ENCODE data around the gene KDM3B.
"Not testable (repeated sequence)": the region's sequence is repeated elsewhere in the genome, so short reads cannot be mapped to it uniquely, and the experiment has no call there.

KDM3B gene

DNA sequence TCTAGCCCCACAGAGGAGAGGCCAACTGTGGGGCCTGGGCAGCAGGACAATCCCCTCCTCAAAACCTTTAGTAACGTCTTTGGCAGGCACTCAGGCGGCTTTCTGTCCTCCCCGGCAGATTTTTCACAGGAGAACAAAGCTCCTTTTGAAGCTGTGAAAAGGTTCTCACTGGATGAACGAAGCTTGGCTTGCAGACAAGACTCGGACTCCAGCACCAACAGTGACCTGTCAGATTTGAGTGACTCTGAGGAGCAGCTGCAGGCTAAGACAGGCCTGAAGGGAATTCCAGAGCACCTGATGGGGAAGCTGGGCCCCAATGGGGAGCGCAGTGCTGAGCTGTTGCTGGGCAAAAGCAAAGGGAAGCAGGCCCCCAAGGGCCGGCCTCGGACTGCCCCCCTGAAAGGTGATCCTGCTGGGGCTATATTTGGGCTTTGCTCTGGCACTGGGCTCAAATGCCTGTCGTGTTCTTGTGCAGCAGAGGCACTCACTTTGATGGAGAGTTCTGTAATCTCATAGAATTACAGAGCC lies 39.4 kb downstream of the KDM3B start:
- DNase-seq: no peak

DNA sequence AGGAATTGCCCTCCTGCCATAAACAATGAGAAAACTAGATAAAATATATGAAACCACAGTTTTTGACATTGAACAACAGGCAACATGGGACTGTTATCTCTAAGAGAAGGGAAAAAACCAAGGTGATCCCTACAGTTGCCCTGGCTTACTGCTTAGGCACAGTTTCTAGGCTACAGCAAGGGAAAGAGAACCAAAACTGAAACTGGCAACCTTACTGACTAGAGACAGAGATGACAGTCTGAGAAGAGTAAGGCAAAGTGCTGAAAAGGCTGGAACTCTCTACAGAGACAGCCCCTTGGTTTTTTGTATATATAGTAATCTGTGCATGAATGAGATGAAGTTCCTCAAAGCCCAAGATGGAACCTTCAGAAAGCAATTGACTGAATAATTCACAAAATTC lies 50.2 kb downstream of the KDM3B start:
- DNase-seq: no peak

DNA sequence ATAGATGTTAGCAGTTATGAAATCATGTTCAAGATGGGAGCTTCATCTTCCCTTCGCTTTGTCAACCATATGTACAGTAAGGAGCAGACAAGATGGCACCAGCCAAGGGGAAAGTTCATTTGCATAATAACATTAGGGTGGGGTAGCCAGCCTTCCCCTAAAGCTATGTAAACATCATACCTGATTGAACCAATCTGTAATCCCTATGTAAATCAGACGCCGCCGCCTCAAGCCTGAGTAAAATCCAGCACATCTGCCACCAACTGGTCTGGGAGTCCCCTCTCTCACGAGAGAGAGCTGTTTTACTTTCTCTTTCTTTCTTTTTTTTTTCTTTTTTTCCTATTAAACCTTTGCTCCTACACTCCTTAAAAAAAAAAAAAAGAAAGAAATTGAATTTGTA lies 55.5 kb downstream of the KDM3B start:
- DNase-seq: no peak

DNA sequence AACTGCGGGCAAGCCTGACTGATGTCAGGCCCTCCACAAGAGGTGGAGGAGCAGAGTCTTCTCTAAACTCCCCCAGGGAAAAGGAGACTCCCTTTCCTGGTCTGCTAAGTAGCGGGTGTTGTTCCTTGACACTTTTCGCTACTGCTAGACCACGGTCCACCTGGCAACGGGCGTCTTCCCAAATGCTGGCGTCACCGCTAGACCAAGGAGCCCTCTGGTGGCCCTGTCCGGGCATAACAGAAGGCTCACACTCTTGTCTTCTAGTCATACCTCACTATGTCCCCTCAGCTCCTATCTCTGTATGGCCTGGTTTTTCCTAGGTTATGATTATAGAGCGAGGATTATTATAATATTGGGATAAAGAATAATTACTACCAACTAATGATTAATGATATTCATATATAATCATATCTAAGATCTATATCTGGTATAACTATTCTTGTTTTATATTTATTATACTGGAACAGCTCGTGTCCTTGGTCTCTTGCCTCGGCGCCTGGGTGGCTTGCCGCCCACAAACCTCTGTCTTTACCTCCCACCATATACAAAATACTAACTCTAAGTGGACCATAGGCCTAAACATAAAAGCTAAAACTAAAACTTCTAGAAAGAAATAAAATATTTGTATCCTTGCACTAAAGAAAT lies 58.6 kb downstream of the KDM3B start:
- DNase-seq: not testable (repeated sequence)

DNA sequence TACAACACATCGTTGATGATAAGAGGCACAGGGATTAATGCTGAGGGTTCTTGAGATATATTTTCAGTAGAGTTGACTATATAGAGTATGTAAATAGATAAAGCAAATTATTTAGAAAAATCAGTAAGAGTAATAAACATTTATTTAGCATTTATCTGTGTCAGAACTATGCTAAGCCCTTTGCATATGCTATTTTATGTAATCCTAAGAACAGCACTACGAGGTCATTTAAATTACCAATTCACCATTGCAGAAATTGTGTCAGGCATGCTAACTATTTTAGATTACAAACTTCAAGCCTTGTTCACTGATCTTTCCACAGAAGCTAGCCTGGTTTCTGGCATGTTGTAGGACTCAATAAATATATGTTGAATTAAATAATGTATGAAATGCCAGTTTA lies 66.0 kb downstream of the KDM3B start:
- DNase-seq: no peak

DNA sequence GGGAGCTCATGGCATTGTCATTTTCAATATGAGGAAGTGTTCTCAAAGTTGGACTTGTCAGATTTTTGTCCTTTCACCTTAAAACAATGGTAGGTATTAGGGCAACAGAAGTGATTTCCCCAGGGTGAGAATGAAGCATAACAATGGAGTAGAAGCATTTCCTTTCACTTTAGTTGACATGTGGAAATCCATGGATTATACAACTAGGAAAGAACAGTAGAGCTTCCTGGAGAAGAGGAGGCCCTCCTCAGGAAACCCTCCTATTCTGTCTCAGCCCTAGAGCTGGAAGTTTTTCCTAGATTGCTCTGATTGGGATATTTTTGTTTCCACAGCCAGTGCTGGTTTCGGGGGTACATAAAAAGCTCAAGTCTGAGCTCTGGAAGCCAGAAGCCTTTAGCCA lies 72.6 kb downstream of the KDM3B start:
- no peak for DNase-seq

DNA sequence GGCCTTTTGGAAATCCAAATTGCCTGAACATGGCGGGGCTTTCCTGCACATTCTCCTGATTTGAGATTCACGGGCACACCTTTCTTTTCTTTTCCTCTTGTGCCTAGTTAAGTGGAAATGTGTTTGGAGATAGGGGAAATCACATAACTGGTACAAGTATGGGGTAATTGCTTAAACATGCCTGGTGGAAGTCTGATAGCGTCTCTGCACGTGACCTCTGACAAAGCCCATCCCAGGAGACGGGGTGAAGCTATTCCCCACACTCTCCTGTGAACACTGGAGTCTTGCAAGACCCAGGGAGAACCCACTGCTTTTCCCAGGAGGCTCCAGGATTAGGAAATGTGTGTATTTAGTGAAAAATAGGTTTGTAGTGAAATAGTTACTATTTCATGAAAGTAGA lies 83.5 kb downstream of the KDM3B start:
- DNase-seq: no peak

DNA sequence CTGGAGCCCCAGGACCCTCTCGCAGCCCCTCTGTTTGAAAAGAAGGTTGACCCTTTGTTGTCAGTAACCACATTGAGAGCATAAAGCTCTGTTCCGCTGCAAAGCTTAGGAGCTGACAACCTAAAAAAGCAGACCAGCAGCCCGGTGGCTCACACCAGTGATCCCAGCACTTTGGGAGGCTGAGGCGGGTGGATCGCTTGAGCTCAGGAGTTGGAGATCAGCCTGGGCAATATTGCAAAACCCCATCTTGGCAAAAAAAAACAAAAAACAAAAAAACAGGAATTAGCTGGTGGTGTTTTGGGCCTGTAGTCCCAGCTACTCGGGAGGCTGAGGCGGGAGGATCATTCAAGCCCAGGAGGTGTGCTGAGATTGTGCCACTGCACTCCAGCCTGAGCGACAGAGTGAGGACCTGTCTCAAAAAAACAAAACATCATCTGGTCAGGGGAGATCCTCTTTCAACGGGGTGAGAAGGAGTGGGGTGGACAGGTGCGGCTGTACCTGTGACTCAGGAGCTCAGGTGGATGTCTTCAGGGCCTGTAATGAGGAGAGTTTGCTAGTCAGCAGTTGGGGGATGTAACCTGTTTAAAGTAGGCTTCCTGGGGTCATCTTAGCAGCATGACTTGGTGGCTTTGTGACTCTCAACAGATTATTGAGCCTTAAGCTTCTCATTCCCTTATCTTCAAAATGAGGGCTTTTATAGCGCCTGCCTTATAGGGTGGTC lies 85.7 kb downstream of the KDM3B start:
- no peak for DNase-seq

DNA sequence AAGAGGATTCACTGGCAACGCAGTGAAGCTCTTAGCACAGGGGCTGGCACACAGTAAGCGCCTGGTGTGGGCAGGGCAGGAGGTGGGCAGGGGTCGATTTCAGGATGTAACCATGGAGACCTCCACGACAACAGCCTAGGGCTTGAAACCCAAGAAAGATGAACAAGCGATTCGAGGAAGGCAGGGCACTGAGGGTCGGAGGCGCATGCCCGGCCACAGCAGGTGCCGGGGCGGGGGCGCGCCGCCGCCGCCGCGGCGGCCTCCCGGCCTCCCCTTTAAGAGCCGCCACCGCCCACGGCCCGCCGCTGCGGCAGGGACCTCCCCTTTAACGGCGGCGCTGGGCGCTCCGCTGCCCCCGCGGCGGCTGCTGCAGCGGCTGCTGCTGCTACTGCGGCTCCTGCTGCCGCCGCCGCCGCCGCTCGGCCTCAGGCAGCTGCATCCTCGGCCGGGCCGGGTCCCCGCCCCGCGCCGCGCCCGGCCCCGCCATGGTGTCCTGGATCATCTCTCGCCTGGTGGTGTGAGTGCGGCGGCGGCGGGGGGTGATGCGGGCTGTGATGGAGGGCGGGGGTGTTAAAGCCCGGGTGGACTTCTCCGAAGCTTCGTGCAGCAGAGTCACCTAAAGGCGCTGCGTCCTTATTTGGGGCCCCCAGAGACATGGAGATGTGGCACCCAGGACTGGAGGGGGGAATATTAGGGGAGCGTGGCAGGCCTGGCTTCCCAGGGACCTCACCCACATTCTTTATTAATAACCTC lies 86.4 kb downstream of the KDM3B start, which contains the start of gene REEP2:
Gene REEP2, plus strand, starts transcription at position 334 of the 753 bp plus-strand sequence. Its CDS starts 152 bp downstream, at position 486.
- DNase-seq: peak; percentile 13

DNA sequence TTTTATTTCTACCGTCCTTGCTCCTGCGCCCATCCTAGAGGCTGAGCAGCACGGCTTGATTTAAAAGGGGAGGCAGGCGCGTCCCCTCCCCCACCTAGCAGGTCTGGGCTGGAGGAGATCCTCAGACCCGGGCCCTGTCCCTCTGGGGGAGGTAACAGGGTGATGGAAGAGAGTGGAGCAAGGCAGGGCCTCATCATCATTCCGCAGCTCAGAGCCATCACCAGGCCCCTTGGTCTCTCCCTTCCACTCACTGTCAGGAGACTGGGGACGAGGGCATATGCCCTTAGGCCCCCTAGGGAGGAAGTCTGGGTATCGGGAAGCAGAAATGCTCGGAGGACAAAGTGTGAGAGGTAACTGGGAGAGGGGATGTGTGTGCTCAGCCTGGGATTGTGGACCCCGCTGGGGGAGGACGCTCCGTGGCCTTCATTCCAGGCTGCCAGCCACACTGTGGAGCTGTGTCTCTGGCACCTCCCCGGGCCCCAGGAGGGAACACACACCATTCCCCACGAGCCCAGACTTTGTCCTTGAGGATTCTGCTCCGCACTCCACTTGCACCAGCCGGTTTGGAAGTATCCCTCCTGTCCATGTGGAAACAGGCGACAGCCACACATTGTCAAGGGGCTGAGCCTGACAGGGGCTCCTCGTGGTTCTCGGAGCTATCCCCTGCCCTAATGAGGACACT lies 87.1 kb downstream of the KDM3B start:
- no peak for DNase-seq

DNA sequence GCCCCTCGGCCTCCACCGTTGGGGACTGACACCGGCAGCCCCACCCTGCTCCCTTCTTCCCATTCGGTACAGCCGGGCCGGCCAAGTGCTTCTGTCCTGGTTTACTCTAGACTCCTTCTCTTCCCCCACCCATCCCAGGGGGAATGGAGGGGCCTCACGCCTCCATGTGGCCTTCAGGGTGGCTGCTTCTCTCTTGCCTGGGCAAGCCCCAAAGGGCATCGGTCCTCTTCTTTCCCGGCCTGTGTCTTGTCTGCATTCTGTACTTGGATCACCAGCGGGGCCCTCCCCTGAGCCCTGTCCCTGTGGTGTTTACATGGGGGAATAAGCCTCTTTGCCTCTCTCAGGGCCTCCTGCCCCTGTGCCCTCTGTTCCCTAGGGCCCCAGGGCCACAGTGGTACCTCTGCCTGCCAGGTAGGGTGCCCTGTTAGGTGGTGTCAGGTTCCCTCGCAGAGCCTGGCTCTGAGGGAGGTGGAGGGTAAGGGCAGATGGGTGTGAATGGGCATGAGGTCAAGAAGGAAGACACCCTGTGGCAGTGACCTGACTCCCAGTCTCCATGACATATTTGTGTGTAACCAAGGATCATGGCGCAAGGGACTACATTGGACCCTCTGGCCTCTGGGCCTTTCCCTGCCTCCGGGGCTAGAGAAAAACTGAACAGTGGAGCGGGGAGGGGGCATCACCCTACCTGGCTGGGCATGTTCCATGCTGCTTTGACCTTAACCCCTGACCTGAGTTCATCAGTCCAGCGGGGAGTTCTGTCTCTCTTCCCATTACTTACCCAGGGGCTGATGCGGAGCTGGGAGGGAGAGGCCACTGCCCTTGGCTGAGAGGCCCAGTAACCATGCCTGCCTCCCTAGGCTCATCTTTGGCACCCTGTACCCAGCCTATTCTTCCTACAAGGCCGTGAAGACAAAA lies 87.9 kb downstream of the KDM3B start:
- DNase-seq: no peak

DNA sequence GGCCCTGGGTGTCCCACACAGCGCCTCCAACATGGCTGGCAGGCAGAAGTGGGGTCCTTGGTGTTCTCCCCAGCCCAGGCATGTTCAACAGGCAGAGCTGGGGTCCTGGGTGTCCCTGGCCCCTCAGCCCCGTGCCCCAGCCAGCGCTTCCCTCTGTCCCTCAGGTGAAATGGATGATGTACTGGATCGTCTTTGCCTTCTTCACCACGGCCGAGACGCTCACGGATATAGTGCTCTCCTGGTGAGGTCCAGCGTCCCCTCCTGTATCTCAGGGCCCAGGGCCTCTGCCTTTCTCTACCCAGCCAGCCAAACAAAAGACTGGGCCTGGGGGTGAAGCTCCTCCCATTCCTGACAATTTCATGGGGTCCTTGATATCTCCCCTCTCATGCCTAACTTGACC lies 88.7 kb downstream of the KDM3B start:
- DNase-seq: no peak

DNA sequence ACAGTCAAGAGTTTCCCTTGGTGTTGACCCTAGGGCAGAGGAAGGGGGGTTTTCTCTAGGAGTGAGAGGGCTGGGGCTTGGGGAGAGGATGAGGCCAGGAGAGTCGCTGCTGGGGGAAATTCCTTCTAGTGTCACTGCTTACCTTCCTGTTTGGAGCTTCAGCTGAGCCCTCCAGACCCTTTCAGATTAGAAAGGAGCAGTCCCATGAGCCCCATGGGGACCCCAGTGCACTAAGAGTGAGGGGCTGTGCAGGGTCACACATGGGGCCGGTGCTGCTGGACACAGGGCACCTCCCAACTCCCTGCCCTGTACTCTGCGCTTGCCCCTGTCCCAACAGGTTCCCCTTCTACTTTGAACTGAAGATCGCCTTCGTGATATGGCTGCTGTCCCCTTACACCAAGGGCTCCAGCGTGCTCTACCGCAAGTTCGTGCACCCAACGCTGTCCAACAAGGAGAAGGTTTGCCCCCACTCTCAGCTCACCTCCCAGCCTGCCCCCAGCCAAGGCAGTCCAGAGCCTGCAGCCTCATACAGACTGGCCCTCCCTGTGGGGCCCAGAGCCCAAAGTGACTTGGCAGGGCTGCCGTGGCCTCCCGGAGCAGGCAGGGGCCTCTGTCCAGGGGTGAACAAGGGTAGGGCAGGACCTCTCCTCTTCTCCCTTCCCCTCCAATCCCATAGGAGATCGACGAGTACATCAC lies 91.7 kb downstream of the KDM3B start:
- no peak for DNase-seq

DNA sequence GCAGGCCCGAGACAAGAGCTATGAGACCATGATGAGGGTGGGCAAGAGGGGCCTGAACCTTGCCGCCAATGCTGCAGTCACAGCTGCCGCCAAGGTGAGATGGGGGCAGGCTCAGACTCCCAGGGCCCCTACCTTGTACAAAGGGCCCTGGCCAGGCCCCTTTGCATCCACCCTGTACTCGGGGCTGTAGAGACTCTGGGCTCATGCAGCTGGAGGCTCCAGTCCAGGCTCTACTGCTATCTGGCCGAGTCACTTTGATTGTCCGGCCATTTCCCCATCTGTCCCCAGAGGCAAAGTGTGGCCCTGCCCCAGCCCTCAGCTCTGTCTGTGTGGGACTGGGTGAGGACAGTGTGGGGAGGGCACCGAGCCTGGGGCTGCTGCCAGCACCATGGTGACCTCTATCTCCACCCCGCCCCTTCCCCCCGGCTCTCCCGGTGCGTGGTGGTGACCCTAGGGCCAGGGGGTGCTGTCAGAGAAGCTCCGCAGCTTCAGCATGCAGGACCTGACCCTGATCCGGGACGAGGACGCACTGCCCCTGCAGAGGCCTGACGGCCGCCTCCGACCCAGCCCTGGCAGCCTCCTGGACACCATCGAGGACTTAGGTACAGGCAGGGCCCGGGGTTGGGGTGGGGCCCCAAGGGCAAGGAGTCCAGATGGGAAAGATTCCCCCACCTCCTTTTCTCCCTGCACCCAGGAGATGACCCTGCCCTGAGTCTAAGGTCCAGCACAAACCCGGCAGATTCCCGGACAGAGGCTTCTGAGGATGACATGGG lies 92.5 kb downstream of the KDM3B start:
- DNase-seq: no peak

DNA sequence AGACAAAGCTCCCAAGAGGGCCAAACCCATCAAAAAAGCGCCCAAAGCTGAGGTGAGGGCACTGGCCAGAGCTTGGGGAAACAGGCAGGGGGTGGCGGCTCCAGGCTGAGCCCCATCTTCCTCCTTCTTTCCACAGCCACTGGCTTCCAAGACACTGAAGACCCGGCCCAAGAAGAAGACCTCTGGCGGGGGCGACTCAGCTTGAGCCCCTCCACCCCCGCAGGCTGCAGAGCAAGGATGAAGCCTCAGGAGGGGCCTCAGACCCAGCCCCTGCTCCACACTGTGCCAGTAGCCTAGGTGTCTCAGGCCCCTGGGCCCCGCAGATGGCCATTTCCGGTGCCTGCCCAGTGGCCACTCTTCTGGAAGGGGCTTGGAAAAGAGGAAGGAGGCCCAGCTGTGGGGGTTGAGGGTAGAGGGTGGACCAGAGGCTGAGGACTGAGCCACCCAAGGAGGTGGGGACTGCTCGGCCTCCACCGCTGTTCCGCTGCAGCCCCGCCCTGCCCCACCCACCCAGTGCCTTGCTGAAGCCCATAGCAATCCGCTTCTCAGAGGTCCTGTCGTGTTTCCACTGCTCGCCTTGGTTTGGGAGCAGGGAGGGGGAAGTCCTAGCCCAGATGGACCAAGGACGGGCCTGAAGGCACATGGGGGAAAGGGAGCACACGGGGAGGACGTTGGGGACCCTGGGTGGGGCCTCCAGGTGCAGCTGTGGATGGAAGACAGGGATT lies 93.2 kb downstream of the KDM3B start:
- DNase-seq: no peak

DNA sequence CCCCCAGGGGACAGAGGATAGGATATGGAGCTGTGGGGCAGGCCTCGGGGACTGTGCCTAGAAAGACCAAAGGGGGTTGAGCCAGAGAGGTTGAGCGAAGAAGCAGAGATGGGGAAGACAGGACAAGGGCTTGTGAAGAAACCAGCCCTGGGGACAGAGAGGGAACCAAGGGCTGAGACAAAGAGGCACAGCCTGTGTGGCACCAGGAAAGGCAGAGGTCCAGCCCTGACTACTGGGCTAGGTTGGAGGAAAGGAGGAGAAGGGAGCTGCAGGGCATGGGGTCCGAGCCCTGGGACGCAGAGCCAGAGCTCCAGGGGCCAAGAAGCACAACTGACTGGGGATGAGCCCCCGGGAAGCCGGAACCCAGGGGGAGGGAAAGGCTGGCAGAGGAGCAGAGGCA lies 95.6 kb downstream of the KDM3B start:
- DNase-seq: no peak

DNA sequence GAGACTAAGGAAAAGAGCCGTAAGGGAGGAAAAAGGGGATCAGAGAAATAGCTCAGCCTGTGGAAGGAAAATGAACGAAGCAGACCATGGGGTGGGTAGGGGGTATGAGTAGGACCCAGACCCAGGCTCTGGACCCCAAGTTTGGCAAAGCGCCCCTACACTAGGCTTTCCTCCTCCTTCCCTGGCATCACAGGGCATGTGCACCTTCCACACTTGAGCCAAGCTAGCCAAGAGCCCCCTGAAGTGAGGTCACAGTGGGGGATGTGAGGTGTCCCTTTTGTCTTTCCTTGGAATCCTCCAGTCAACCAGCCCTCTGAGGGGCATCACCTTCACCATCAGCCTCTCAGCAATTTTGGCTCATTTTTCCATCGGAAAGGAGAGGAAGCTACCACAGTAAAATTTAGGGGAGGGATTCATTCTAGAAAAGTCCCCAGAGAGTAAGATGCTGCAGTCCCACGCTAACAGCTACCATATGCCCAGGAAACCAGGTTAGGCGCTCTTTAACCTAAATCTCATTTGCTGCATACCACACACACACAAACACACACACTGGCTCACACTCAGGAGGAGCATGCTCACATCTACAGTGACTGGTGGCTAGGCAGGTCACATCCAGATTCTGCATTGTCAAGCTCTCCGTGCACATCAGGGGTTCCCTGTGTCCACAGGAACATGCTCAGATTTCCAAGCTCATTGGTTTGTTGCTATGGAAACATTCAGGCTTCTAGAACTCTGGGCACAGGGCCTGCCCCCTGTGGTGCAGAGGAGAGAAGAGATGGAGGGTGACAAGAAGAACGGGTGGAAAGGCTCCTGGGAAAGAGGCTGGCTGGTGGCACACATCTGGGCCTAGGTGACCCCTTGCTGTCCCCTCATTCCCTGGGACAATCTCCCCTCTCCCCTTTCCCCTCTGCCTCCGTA lies 96.3 kb downstream of the KDM3B start:
- DNase-seq: peak; percentile 74

DNA sequence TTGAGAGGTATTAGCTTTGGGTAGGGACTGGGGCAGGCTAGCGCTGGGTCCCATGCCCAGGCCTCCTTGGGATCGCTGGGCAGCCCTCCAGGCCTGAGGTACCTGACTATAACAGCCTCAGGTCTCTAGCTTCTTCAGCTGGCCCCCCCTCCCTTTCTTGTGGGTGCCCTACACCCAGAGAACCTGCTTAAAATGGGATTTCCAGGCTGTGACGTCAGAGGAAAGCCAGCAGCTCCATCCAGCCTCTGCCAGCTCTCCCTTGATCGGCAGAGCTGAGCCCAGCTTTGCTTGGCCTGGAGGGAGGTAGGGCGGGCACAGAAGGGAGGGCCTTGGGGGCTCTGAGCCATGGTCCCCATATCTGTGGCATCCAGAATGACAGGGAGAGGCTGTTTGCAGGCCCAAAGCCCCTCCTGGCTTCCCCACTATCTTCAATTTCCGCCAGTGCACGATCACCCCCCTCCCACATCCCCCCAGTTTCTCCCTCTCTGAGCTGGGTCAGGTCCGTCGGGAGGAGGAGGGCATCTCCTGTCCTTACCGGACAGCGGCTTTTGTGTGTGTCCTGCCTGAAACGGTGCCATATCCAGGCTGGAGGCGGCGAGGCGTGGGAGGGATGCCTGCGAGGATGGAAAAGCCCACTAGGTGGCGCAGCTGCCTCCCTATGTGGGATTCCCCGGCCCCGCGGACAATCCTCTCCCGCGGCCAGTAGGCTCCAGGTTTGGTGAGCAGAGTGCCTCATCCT lies 97.2 kb downstream of the KDM3B start:
- peak; percentile 28 for DNase-seq
